NCI-H446 treated with DMSO at 0.1 percent for 48 hours (cell line): Measurements from ENCODE around the gene SLC16A2.
A peak's percentile ranks its signal among the peaks of the same experiment; 100 is the strongest.

ENCODE experiments used
- DNase-seq: peaks from one replicate; lab custom pipeline; 2025; lab: John Stamatoyannopoulos, UW

Gene SLC16A2

GRCh38 chrX:74421036-74421739, at the start of gene SLC16A2:
Gene SLC16A2 (plus strand): TSS chrX:74421493. CDS start chrX:74421638, 145 bp downstream.
- DNase-seq, result peak; percentile 67

- DNase-seq, result no peak
Measured at GRCh38 chrX:74372272-74372671, 49.0 kb upstream of the SLC16A2 start.

- no peak for DNase-seq
Measured at GRCh38 chrX:74377282-74377681, 44.0 kb upstream of the SLC16A2 start.

GRCh38 chrX:74382613-74383012, 38.7 kb upstream of the SLC16A2 start:
- peak; percentile 1 for DNase-seq

GRCh38 chrX:74383611-74384010, 37.7 kb upstream of the SLC16A2 start:
- peak; percentile 1 for DNase-seq

GRCh38 chrX:74389016-74389722, 32.1 kb upstream of the SLC16A2 start:
- DNase-seq, result no peak

- no peak for DNase-seq
Measured at GRCh38 chrX:74395556-74395955, 25.7 kb upstream of the SLC16A2 start.

GRCh38 chrX:74405973-74406489, 15.3 kb upstream of the SLC16A2 start:
- DNase-seq, result no peak

GRCh38 chrX:74408304-74408703, 13.0 kb upstream of the SLC16A2 start:
- DNase-seq, result no peak

- no peak for DNase-seq
Measured at GRCh38 chrX:74419864-74420195, 1.5 kb upstream of the SLC16A2 start.

- DNase-seq, result no peak
Measured at GRCh38 chrX:74420196-74421035, 877 bp upstream of the SLC16A2 start.

- DNase-seq, result no peak
Measured at GRCh38 chrX:74421740-74422352, 553 bp downstream of the SLC16A2 start.

GRCh38 chrX:74422576-74423288, 1.4 kb downstream of the SLC16A2 start:
- no peak for DNase-seq

- no peak for DNase-seq
Measured at GRCh38 chrX:74423289-74423998, 2.2 kb downstream of the SLC16A2 start.

- DNase-seq, result no peak
Measured at GRCh38 chrX:74426071-74426470, 4.8 kb downstream of the SLC16A2 start.

- no peak for DNase-seq
Measured at GRCh38 chrX:74426615-74427014, 5.3 kb downstream of the SLC16A2 start.

- DNase-seq, result peak; percentile 12
Measured at GRCh38 chrX:74431797-74432196, 10.5 kb downstream of the SLC16A2 start.

- DNase-seq, result no peak
Measured at GRCh38 chrX:74434336-74434735, 13.0 kb downstream of the SLC16A2 start.

- DNase-seq, result no peak
Measured at GRCh38 chrX:74437530-74437929, 16.2 kb downstream of the SLC16A2 start.

GRCh38 chrX:74438764-74439163, 17.5 kb downstream of the SLC16A2 start:
- no peak for DNase-seq

- no peak for DNase-seq
Measured at GRCh38 chrX:74445099-74445498, 23.8 kb downstream of the SLC16A2 start.
